ENCODE measurements around the gene ATG10. TPM values are rescaled to one million over a fixed set of nuclear protein-coding genes. Genes with fewer than 3 reads are reported as not detected.
A peak's percentile ranks its signal among the peaks of the same experiment; 100 is the strongest.

ATG10 gene
- total RNA-seq, 1 experiment from 2014 or later = 11.8 TPM

DNA sequence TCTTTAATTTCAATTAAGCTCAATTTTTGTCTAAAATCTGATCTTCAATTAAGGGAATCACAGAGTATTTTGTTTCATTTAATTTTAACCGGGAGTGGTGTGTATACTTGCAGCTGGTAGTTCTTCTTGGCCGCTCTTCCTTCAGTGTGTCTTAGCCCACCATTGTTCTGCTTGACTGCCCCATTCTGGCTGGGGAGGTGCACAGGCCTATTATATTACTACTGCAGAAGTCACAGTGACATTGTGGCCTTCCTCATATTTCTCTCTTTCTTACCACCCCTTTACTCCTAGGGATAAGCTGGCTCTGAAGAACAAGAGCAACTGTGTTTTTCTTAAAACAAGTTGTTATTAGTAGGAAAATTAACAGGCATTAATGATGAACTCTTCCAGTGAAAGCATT, 123.7 kb downstream of the ATG10 start:
- H3F3A ChIP-seq (ENCODE audit: low read length, unreplicated experiment) = no peaks in the 10 kb centered on the region
- H2AFZ ChIP-seq (ENCODE audit: low read length) = no peak overlapping the region
- no peak overlapping the region for H3K27ac ChIP-seq (ENCODE audit: low read length)
- H4K20me1 ChIP-seq (ENCODE audit: low read length) = no peaks in the 10 kb centered on the region
- no peaks in the 10 kb centered on the region for H3K36me3 ChIP-seq (ENCODE audit: low read depth, low read length)
- no peak overlapping the region for H3K4me2 ChIP-seq (ENCODE audit: low read length)
- no peak for ATAC-seq
- ChIA-PET POLR2A (ENCODE audit: unreplicated experiment) (no interaction called here), CTCF (interaction anchor here (0.7 kb wide), 1 partner anchor 13 kb away, joined by 3 read pairs; no protein-coding TSS in a partner anchor)
- DNase-seq = no peak
- H3K4me3 ChIP-seq (ENCODE audit: low read length) = no peak overlapping the region
- H3K79me2 ChIP-seq (ENCODE audit: low read length) = no peaks in the 10 kb centered on the region
- intact Hi-C loops (cut with micrococcal nuclease) = no loop called here
- H3K9ac ChIP-seq (ENCODE audit: low read length) = no peak overlapping the region
- TF ChIP-seq CTCF (conservative IDR thresholded peaks at IDR 0.05; ENCODE audit: low read depth, low read length) (no peak), EZH2phosphoT487 (IDR thresholded peaks at IDR 0.05; ENCODE audit: borderline replicate concordance, low read length) (no peak), EZH2 (IDR thresholded peaks at IDR 0.05; ENCODE audit: low read length, unreplicated experiment) (no peak)
- H3K9me2 ChIP-seq (replicated peaks; ENCODE audit: low read length) = no peaks in the 10 kb centered on the region
- no peaks in the 10 kb centered on the region for H3K27me3 ChIP-seq (ENCODE audit: low read length)
- BruUV-seq (replicated peaks) = no TSS peak
- H3K9me3 ChIP-seq (ENCODE audit: low read length) = no peaks in the 10 kb centered on the region
- no peaks in the 10 kb centered on the region for H3K4me1 ChIP-seq (ENCODE audit: insufficient read depth, low read length)

GRCh38 chr5:82096249-82096648, 124.4 kb downstream of the ATG10 start:
- no TSS peak for BruUV-seq (replicated peaks)
- POLR2A ChIA-PET (ENCODE audit: unreplicated experiment) = no interaction called here
- Histone ChIP-seq H3K79me2 (ENCODE audit: low read length) (no peaks in the 10 kb centered on the region), H3K27me3 (ENCODE audit: low read length) (no peaks in the 10 kb centered on the region), H2AFZ (ENCODE audit: low read length) (no peak overlapping the region), H3K4me3 (ENCODE audit: low read length) (no peak overlapping the region), H3K4me1 (ENCODE audit: insufficient read depth, low read length) (no peaks in the 10 kb centered on the region), H4K20me1 (ENCODE audit: low read length) (no peaks in the 10 kb centered on the region), H3K4me2 (ENCODE audit: low read length) (no peak overlapping the region), H3K9ac (ENCODE audit: low read length) (no peak overlapping the region), H3K27ac (ENCODE audit: low read length) (no peak overlapping the region), H3K9me3 (ENCODE audit: low read length) (no peaks in the 10 kb centered on the region), H3K36me3 (ENCODE audit: low read depth, low read length) (no peaks in the 10 kb centered on the region), H3K9me2 (replicated peaks; ENCODE audit: low read length) (no peaks in the 10 kb centered on the region), H3F3A (ENCODE audit: low read length, unreplicated experiment) (no peaks in the 10 kb centered on the region)
- TF ChIP-seq EZH2 (IDR thresholded peaks at IDR 0.05; ENCODE audit: low read length, unreplicated experiment) = no peak
- no peak for TF ChIP-seq EZH2phosphoT487 (IDR thresholded peaks at IDR 0.05; ENCODE audit: borderline replicate concordance, low read length)
- no peak for TF ChIP-seq CTCF (conservative IDR thresholded peaks at IDR 0.05; ENCODE audit: low read depth, low read length)
- CTCF ChIA-PET = interaction anchor here (0.7 kb wide), 1 partner anchor 13 kb away, joined by 3 read pairs; no protein-coding TSS in a partner anchor
- ATAC-seq (no peak), DNase-seq (no peak)
- intact Hi-C loops (cut with micrococcal nuclease) = no loop called here

GRCh38 chr5:82100303-82101077, 128.7 kb downstream of the ATG10 start:
- no peak; the same call in 1 of the 2 replicates for ATAC-seq
- CTCF ChIA-PET = no interaction called here

More at GRCh38 chr5:82100303-82101077, 128.7 kb downstream of the ATG10 start:
- no peak overlapping the region for H2AFZ ChIP-seq (ENCODE audit: low read length)
- no peaks in the 10 kb centered on the region for H3K36me3 ChIP-seq (ENCODE audit: low read depth, low read length)
- POLR2A ChIA-PET (ENCODE audit: unreplicated experiment) = no interaction called here
- H3K4me2 ChIP-seq (ENCODE audit: low read length) = no peak overlapping the region
- H4K20me1 ChIP-seq (ENCODE audit: low read length) = no peaks in the 10 kb centered on the region
- H3F3A ChIP-seq (ENCODE audit: low read length, unreplicated experiment) = no peaks in the 10 kb centered on the region
- no peaks in the 10 kb centered on the region for H3K4me1 ChIP-seq (ENCODE audit: insufficient read depth, low read length)
- H3K9ac ChIP-seq (ENCODE audit: low read length) = no peak overlapping the region
- H3K79me2 ChIP-seq (ENCODE audit: low read length) = no peaks in the 10 kb centered on the region
- H3K4me3 ChIP-seq (ENCODE audit: low read length) = no peak overlapping the region
- TF ChIP-seq EZH2phosphoT487 (IDR thresholded peaks at IDR 0.05; ENCODE audit: borderline replicate concordance, low read length) (no peak), CTCF (conservative IDR thresholded peaks at IDR 0.05; ENCODE audit: low read depth, low read length) (peak; percentile 26; the same call in 1 of the 2 replicates), EZH2 (IDR thresholded peaks at IDR 0.05; ENCODE audit: low read length, unreplicated experiment) (no peak)
- BruUV-seq (replicated peaks) = no TSS peak
- H3K27ac ChIP-seq (ENCODE audit: low read length) = no peak overlapping the region
- intact Hi-C loops (cut with micrococcal nuclease) = loop anchor here (10.0 kb wide), 1 partner anchor 596 kb away; no protein-coding TSS in a partner anchor
- no peaks in the 10 kb centered on the region for H3K27me3 ChIP-seq (ENCODE audit: low read length)
- no peaks in the 10 kb centered on the region for H3K9me2 ChIP-seq (replicated peaks; ENCODE audit: low read length)
- H3K9me3 ChIP-seq (ENCODE audit: low read length) = no peaks in the 10 kb centered on the region
- peak; percentile 3 for DNase-seq
